Nephron progenitor cell (in vitro differentiated cells): ENCODE results near the gene GLIS1.

Source experiments
- DNase-seq: peaks from one replicate; pipeline ENCODE4 v3.0.0; 2021
- H3K27ac Mint-ChIP-seq: 2 replicates; pipeline ENCODE4 v1.8.0; 2021; ENCODE audit warnings: mild to moderate bottlenecking, moderate library complexity, mixed read lengths
- H3K27me3 Mint-ChIP-seq: 2 replicates; pipeline ENCODE4 v1.8.0; 2021; ENCODE audit warnings: mild to moderate bottlenecking, low read depth, mixed read lengths; ENCODE audit not compliant: poor library complexity
- H3K36me3 Mint-ChIP-seq: 2 replicates; pipeline ENCODE4 v1.8.0; 2021; ENCODE audit warnings: low read depth, mixed read lengths
- H3K4me1 Mint-ChIP-seq: 2 replicates; pipeline ENCODE4 v1.8.0; 2021; ENCODE audit warnings: mixed read lengths
- H3K4me3 Mint-ChIP-seq: 2 replicates; pipeline ENCODE4 v1.8.0; 2021; ENCODE audit warnings: mild to moderate bottlenecking, moderate library complexity, mixed read lengths
- H3K9me3 Mint-ChIP-seq: 2 replicates; pipeline ENCODE4 v1.8.0; 2021; ENCODE audit warnings: mild to moderate bottlenecking, moderate library complexity, mixed read lengths
- TF ChIP-seq, protein P1 (sequence below): fragments of 200-600 bp; sonication (generic); IDR thresholded peaks from 2 replicates; pipeline ENCODE4 v1.5.0; 2021; ENCODE audit warnings: antibody characterized with exemption

The GLIS1 gene

DNA sequence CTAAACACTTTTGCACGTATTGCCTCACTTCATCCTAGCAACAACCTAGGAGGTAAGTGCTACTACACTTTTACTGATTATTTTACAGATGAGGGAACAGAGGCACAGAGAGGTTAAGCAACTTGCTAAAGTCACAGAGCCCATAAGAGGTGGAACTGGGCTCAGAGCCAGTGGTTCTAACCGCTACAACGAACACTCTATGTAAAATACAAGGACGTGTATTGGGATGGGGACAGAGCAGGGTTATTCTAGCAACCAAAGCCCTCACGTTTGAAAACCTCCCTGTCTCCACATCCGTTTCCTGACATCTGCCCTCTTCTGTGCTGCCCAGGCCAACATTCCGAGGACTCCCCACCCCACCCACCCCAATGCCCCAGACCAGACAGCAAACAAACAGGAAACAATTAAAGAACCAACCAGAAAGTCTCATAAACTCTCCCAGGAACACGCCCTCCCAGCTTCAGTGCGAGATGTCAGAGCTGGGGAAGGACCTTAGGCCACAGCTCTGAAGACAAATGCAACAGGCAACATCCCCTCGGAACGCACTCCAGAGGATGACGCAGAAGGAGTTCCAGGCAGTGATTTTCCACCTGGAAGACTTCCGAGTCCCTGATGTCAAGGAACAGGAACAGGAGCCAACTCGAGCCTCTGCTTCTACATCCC is 41.1 kb downstream of the GLIS1 start:
- Mint-ChIP-seq H3K27ac (no peak overlapping the region), H3K36me3 (no peaks in the 10 kb centered on the region), H3K9me3 (no peaks in the 10 kb centered on the region), H3K4me1 (peaks cover 58% of the 10 kb centered on the region), H3K4me3 (no peak overlapping the region), H3K27me3 (peaks cover 15% of the 10 kb centered on the region)
- no peak for DNase-seq
- TF ChIP-seq, protein P1, sequence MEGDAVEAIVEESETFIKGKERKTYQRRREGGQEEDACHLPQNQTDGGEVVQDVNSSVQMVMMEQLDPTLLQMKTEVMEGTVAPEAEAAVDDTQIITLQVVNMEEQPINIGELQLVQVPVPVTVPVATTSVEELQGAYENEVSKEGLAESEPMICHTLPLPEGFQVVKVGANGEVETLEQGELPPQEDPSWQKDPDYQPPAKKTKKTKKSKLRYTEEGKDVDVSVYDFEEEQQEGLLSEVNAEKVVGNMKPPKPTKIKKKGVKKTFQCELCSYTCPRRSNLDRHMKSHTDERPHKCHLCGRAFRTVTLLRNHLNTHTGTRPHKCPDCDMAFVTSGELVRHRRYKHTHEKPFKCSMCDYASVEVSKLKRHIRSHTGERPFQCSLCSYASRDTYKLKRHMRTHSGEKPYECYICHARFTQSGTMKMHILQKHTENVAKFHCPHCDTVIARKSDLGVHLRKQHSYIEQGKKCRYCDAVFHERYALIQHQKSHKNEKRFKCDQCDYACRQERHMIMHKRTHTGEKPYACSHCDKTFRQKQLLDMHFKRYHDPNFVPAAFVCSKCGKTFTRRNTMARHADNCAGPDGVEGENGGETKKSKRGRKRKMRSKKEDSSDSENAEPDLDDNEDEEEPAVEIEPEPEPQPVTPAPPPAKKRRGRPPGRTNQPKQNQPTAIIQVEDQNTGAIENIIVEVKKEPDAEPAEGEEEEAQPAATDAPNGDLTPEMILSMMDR = no peak

DNA sequence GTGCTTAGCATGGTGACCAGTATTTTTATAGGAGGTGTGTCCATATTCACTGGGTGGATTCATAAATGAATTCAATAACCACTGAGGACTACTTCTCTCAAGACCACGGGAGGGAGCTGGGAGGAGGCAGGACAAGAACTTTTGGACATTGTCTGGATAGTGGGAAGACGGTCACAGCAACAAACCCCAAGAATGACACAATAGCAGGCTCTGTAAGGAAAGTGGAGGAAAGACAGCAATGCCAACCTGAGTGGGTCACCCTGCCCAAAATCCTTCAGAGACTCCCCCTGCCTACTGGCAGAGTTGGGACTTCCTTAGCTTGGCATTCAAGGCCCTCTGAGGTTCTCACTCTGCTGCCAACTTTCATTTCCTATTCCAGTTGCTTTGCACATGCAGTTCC is 42.0 kb downstream of the GLIS1 start:
- H3K36me3 Mint-ChIP-seq = no peaks in the 10 kb centered on the region
- peaks cover 50% of the 10 kb centered on the region for H3K4me1 Mint-ChIP-seq
- DNase-seq = no peak
- peaks cover 13% of the 10 kb centered on the region for H3K27me3 Mint-ChIP-seq
- no peak overlapping the region for H3K27ac Mint-ChIP-seq
- no peak overlapping the region for H3K4me3 Mint-ChIP-seq
- TF ChIP-seq, protein P1 = no peak
- no peaks in the 10 kb centered on the region for H3K9me3 Mint-ChIP-seq

DNA sequence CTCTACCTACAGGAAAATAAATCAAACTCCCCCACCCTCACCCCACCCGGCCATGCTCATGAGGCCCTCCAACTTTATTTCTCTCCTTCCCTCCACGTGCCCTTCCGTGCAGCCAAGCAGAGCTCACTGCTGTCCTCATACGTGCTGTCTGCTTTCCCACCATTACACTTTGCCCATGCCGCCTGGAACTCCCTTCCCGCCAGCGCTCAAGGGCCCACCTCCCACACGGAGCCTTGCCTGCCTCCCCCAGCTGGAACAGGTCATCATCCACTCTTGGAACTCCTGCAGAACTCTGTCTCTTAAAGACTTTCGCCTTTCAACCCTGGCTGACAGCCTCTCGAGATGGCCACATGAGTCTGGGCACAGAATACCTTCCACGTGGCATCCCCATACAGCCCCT is 42.4 kb downstream of the GLIS1 start:
- Mint-ChIP-seq H3K4me1 (peaks cover 48% of the 10 kb centered on the region), H3K36me3 (no peaks in the 10 kb centered on the region), H3K27me3 (peaks cover 15% of the 10 kb centered on the region), H3K4me3 (peak overlapping the region; percentile 12), H3K9me3 (no peaks in the 10 kb centered on the region), H3K27ac (no peak overlapping the region)
- no peak for DNase-seq
- TF ChIP-seq, protein P1 = no peak

DNA sequence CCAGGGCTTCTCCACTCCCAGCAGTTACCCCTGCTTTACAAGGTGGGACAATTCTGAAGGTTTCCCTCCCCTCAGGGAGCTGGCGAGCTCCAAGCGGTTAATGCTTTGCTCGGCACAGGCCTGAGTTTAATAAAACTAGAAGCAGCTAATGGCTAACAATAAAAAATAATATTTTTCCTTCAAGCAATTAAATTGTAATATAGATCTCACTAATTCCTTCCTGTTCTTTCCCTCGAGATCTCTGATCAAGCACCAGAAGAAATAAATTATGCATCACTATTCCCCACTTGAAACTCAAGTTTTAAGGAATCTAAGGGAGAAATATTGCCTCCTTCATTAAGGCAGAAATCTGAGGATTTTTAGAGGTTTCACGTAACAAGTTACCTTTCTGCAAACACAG is 42.9 kb downstream of the GLIS1 start:
- Mint-ChIP-seq H3K9me3 (no peaks in the 10 kb centered on the region), H3K4me3 (no peak overlapping the region), H3K4me1 (peaks cover 48% of the 10 kb centered on the region)

DNA sequence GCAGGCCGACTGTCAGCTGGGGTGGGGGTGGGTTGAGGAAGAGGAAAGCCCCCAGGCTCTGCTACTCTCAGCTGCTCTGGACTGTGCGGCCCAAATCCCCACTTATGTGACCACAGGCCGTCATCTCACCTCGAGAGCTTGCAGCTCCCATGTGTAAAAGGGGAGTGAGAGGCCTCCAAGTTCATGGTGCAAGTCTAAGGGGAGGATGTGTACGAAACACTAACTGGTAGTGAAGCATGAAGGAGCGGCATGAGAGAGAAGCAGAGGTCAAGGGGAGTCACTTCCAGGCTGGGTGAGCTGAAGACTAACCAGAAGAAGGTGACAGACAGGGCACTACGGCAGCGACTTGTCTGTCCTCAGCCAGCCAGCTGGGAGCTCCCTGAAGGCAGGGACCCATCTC is 43.8 kb downstream of the GLIS1 start:
- Mint-ChIP-seq H3K36me3 (no peaks in the 10 kb centered on the region), H3K4me1 (peaks cover 48% of the 10 kb centered on the region), H3K27ac (no peak overlapping the region), H3K9me3 (no peaks in the 10 kb centered on the region), H3K27me3 (peaks cover 15% of the 10 kb centered on the region), H3K4me3 (no peak overlapping the region)
- no peak for DNase-seq
- TF ChIP-seq, protein P1 = no peak

More for the DNA sequence above, 42.9 kb downstream of the GLIS1 start:
- no peak overlapping the region for H3K27ac Mint-ChIP-seq
- DNase-seq = no peak
- TF ChIP-seq, protein P1 = no peak
- H3K27me3 Mint-ChIP-seq = peaks cover 17% of the 10 kb centered on the region
- H3K36me3 Mint-ChIP-seq = no peaks in the 10 kb centered on the region

DNA sequence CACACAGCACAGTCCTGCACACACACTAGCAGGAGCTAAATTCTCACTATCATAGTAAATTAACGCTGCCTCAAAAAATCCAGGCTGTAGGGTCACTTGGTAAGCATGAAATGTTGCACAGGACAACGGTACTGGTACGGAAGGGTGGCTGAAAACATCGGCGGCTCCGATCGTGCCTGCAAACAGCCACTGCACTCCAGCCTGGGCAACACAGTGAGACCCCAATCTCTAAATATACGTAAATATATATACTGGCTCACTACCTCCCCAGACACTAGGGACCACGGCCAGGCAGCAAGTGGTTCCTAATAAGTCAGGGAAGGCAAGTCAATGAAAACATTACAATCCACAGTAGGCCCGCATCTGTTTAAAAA is 44.3 kb downstream of the GLIS1 start:
- H3K4me1 Mint-ChIP-seq = peaks cover 51% of the 10 kb centered on the region
- TF ChIP-seq, protein P1 = no peak
- no peak for DNase-seq
- peaks cover 15% of the 10 kb centered on the region for H3K27me3 Mint-ChIP-seq
- no peaks in the 10 kb centered on the region for H3K36me3 Mint-ChIP-seq
- H3K27ac Mint-ChIP-seq = no peak overlapping the region
- H3K4me3 Mint-ChIP-seq = no peak overlapping the region
- no peaks in the 10 kb centered on the region for H3K9me3 Mint-ChIP-seq
